SK-N-DZ (cell line): ENCODE results near the gene LEFTY2.
"Not testable (repeated sequence)": the region's sequence is repeated elsewhere in the genome, so short reads cannot be mapped to it uniquely, and the experiment has no call there.

Source experiments
- DNase-seq: peaks from one replicate; pipeline ENCODE4 v3.0.0-alpha.2; 2015; ENCODE audit warnings: low spot score

The LEFTY2 gene

GRCh38 chr1:225954753-225955152 lies 13.7 kb upstream of the LEFTY2 start:
- DNase-seq = no peak

DNA sequence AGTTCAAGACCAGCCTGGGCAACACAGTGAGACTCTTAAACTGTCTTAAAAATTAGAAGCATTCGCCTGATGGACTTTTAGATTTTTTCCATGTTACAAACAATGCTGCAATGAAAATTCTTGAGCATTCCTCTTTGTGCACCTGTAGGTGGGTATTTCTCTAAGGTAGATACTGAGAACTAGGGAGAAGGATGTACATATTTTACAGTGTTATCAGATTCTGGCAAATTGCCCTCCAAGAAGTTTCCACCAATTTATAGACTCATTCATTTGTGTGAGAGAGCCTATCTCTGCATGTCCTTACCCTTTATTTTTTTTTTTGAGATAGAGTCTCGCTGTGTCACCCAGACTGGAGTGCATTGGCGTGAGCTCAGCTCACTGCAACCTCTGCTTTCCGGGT lies 12.3 kb upstream of the LEFTY2 start:
- no peak for DNase-seq

DNA sequence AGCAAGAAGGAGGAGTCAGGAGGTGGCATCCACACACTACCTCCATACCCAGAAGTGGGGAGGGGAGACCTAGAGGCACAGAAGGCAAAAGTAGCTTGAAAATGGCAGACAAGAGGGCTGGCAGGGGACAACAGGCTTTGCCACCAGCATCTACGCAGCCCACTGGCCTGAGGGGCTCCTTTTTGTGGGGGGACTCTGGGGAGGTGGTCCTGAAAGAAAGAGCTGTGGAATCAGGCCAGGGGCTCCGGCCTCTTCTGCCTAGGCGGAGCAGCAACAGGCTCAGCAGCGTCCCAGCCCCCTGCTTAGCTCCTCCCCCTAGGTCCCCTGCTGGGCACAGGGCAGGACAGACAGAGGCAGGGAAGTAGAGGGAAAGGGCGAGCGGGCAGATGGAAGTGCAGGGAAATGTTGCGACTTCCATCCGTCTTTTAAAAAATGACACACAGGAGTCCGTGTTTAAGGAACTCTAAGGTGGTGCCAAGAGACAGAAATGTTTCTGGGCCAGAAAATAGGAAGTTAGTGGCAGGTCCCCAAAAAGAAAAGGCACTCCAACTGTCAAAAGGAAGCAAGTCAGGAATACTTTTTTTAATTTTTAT lies 10.0 kb upstream of the LEFTY2 start:
- no peak for DNase-seq

- DNase-seq = no peak
Measured at GRCh38 chr1:225949041-225949440, 8.0 kb upstream of the LEFTY2 start.

GRCh38 chr1:225946803-225947202 lies 5.8 kb upstream of the LEFTY2 start:
- no peak for DNase-seq

- no peak for DNase-seq
Measured at GRCh38 chr1:225946082-225946620, 5.1 kb upstream of the LEFTY2 start.

DNA sequence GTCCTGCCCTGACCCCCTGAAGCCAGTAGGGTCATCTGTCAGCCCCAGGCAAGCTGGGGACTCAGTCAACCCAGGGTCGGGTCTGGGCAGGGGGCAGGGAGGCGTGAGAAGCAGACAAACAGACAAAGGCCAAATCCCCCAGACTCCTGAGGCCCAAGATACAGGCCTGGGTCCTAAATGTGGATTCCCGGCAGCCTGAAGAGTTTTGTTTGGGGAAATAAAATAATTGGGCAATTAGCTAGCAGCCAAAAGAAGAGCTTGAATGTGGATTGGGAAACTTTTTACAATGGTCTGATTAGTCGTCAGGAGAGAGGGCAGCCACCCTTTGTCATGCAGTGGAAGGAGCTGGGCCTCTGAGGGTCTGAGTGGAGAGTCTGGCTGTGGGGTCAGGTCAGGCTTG lies 4.5 kb upstream of the LEFTY2 start:
- no peak for DNase-seq

DNA sequence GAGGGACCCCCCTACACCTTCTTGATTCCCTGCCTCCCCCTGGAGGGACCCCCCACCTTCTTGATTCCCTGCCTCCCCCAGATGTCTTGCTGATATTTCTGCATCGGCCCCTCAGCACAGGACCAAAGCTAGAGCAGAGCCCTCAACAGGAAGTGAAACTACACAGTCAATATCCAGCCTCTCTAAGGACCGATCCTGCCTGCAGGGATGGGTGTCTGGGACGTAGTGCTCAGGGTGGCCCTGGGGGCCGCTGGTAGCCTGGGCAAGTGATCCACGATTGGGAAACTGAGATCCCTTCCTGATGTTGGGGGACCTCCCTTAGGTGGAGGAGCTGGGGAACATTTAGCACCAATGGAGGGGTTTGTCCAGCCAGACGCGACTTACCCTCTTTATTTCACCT lies 3.9 kb upstream of the LEFTY2 start:
- no peak for DNase-seq

DNA sequence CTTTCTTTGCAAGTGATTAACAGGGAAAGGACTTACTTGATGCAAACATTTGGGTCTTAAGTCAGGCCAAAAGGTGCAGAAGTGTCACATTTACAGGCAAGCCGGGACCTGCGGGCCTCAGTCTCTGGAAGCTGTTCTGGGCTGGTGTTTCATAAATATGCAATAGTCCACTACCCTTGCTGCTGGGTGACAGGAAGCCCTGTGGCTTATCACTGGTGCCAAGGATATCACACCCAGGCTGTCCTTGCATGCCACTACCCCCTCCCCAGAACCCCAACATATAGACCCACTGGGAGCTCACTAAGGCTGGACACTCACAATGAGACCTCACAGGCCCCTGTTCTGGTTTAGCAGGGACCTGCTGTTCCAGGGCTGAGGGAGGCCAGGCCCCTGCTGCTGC lies 3.4 kb upstream of the LEFTY2 start:
- DNase-seq = no peak

- DNase-seq = no peak
Measured at GRCh38 chr1:225943582-225943981, 2.6 kb upstream of the LEFTY2 start.

GRCh38 chr1:225942574-225942973 lies 1.6 kb upstream of the LEFTY2 start:
- no peak for DNase-seq

DNA sequence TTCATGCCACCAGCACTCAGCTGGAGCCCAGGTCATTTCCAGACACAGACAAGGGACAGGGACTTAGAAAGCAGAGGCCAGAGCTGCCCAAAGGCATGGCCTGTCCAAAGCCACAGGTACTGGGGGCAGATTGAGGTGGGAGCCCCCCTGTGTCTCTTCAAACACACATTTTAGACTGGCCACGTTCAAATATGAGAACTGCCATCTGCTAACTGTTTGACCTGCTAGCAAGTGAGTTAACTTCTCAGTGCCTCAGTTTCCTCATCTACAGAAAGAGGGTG lies 862 bp upstream of the LEFTY2 start:
- DNase-seq = no peak

DNA sequence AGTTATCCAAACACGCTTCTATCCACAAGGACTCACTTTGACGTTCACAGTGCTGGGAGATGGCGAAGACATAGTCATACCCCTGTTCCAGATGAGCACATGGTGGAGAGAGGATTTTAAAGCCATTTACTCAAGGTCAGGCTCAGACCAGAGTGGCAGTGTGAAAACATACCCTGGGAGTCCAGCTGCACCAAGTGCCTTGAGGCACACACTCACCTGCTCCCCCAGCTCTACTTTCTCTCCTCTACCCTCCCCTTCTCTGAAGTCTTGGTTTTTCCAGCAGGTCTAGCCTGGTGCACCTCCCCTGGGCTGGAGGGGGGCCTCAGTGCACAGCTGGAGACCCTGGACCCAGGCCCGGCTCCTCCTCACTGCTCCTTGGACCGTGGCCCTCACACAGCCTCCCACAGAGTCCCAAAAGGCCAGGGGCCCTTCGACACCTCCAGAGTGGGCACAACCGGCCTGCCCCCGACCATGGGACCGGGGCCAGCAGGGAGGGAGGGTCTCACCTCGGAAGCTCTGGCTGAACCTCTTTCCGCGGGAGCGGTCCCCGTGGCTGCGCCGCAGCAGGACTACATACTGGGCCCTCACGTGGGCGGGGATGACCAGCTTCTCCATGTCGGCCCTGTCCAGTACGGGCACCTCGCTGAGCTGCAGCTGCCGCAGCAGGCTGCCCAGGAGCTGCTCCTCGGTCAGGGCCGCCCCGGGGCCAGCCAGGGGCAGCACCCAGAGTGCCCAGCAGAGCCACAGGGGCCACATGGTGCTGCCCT lies 452 bp downstream of the LEFTY2 start:
- no peak for DNase-seq

DNA sequence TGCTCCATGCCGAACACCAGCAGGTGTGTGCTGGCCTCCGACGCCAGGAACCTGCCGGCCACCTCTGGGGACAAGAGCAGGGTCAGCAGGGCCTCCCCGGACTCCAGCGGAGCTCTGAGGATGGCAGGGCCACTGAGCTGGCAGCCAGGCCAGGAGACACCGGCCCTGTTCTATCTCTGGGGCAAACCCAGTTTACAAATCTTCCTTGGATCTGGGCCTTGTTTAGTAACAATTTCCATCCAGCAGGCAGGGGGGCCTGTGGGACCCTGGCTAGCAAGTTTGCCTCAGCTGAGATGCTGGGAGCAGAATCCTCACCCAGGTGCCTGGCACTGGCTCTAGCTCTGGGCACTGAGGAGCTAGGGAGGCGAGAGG lies 1.1 kb downstream of the LEFTY2 start:
- not testable (repeated sequence) for DNase-seq

GRCh38 chr1:225939097-225939938 lies 1.7 kb downstream of the LEFTY2 start:
- DNase-seq = not testable (repeated sequence)

- no peak for DNase-seq
Measured at GRCh38 chr1:225937048-225937968, 3.7 kb downstream of the LEFTY2 start.

GRCh38 chr1:225936523-225936922 lies 4.5 kb downstream of the LEFTY2 start:
- no peak for DNase-seq

DNA sequence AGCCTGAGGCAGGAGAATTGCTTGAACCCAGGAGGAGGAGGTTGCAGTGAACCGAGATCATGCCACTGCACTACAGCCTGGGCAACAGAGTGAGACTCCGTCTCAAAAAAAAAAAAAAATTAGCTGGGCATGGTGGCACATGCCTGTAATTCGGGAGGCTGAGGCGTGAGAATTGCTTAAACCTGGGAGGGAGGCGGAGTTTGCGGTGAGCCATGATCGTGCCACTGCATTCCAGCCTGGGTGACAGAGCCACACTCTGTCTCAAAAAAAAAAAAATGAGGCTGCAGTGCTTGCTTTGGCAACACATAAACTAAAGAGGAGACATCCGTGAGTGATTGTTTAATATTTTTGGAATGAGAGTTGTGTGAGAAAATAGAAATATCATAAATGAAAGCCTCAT lies 4.9 kb downstream of the LEFTY2 start:
- not testable (repeated sequence) for DNase-seq

DNA sequence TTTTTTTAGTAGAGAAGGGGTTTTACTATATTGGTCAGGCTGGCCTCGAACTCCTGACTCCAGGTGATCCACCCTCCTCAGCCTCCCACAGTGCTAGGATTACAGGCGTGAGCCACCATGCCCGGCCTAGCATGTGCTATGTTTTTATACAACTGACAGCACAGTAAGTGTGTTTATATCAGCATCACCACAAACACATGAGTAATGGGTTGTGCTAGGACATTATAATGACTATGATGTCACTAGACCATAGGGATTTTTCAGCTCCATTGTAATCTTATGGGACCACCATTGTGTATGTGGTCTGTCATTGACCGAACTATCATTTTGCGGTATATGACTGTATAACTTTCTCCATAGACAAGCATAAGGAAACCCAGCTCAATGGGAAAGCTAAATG lies 6.3 kb downstream of the LEFTY2 start:
- no peak for DNase-seq

- DNase-seq = no peak
Measured at GRCh38 chr1:225933072-225933471, 7.9 kb downstream of the LEFTY2 start.
